ENCODE results near the gene SLC28A2. TPM values are rescaled to one million over a fixed set of nuclear protein-coding genes. Genes with fewer than 3 reads are reported as not detected.

SLC28A2 gene
- total RNA-seq, 1 experiment from 2014 or later, result not detected

DNA sequence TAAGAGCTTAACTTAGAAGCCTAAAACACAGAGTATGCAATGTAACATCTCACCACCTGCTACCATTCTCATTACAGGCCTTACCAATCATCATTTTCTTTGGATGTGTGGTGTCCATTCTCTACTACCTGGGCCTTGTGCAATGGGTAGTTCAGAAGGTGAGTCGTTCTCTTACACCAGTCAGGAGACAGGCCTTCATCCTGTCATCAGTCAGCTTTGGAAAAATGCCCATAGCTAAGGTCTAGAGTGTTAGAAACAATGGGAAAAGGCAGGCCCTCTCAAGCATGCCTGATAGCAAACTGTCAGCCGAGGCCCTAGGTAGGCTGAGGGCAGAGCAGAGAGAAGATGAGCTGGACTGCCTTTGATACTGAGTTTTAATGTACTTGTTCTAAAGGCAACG is 13.5 kb downstream of the SLC28A2 start:
- H2BK120ac ChIP-seq (ENCODE audit: low read depth, low read length, poor library complexity, severe bottlenecking), result no peak overlapping the region
- H4K8ac ChIP-seq (replicated peaks; ENCODE audit: insufficient read length, low read depth, low read length), result no peak overlapping the region

More for the DNA sequence above, 13.5 kb downstream of the SLC28A2 start:
- WGBS (ENCODE audit: extremely low coverage, insufficient read length, low lambda C conversion rate), result no CpG with 5 or more reads among the region's 3 CpGs
- H3K23me2 ChIP-seq (ENCODE audit: insufficient read length, low read depth, low read length, poor library complexity, severe bottlenecking), result no peaks in the 10 kb centered on the region
- Mint-ChIP-seq H3K9me3 (no peaks in the 10 kb centered on the region), H3K36me3 (ENCODE audit: insufficient read depth in 1 of 3, low read depth in 3 of 3) (no peaks in the 10 kb centered on the region), H3K4me1 (no peaks in the 10 kb centered on the region), H3K4me3 (no peak overlapping the region), H3K27me3 (ENCODE audit: low read depth) (peaks cover 3% of the 10 kb centered on the region), H3K27ac (no peak overlapping the region)
- H3K4me2 ChIP-seq (ENCODE audit: insufficient read depth, insufficient read length, low read length), result no peak overlapping the region
- no peaks in the 10 kb centered on the region for H4K20me1 ChIP-seq (ENCODE audit: control insufficient read depth, insufficient read depth, insufficient read length)
- H3K9me3 ChIP-seq (ENCODE audit: control insufficient read depth, low read depth, low read length), result no peaks in the 10 kb centered on the region
- no peak overlapping the region for H3T11ph ChIP-seq (ENCODE audit: low read length)
- no peak overlapping the region for H2BK12ac ChIP-seq (ENCODE audit: insufficient read length, low read depth, low read length)
- no peak for DNase-seq
- TF ChIP-seq, protein P1, sequence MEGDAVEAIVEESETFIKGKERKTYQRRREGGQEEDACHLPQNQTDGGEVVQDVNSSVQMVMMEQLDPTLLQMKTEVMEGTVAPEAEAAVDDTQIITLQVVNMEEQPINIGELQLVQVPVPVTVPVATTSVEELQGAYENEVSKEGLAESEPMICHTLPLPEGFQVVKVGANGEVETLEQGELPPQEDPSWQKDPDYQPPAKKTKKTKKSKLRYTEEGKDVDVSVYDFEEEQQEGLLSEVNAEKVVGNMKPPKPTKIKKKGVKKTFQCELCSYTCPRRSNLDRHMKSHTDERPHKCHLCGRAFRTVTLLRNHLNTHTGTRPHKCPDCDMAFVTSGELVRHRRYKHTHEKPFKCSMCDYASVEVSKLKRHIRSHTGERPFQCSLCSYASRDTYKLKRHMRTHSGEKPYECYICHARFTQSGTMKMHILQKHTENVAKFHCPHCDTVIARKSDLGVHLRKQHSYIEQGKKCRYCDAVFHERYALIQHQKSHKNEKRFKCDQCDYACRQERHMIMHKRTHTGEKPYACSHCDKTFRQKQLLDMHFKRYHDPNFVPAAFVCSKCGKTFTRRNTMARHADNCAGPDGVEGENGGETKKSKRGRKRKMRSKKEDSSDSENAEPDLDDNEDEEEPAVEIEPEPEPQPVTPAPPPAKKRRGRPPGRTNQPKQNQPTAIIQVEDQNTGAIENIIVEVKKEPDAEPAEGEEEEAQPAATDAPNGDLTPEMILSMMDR (conservative IDR thresholded peaks at IDR 0.05), result no peak
- H3K27me3 ChIP-seq (ENCODE audit: insufficient read depth, low read length), result no peaks in the 10 kb centered on the region
- H4K5ac ChIP-seq (ENCODE audit: insufficient read length, low read depth, low read length), result no peak overlapping the region
- H4K91ac ChIP-seq (ENCODE audit: insufficient read length, low read depth, low read length), result no peak overlapping the region
- no peak overlapping the region for H3K4ac ChIP-seq (ENCODE audit: low read depth, low read length)
- H3K27ac ChIP-seq (ENCODE audit: insufficient read length, low read depth, low read length), result no peak overlapping the region
- no peak overlapping the region for H2AFZ ChIP-seq (ENCODE audit: low read length)
- no peaks in the 10 kb centered on the region for H3K79me2 ChIP-seq (ENCODE audit: insufficient read depth, low read length)
- H3K4me1 ChIP-seq (ENCODE audit: insufficient read depth, low read length), result no peaks in the 10 kb centered on the region
- H3K56ac ChIP-seq (ENCODE audit: insufficient read length, low read depth, low read length), result no peak overlapping the region
- no peak overlapping the region for H2BK20ac ChIP-seq (ENCODE audit: low read depth, low read length, poor library complexity, severe bottlenecking)
- no peak overlapping the region for H3K23ac ChIP-seq (ENCODE audit: insufficient read length, low read depth, low read length)
- no peak overlapping the region for H3K9ac ChIP-seq (ENCODE audit: extremely low read depth, insufficient read length, low read length)
- no peak overlapping the region for H2BK5ac ChIP-seq (ENCODE audit: insufficient read length, low read length)
- H2AK5ac ChIP-seq (ENCODE audit: insufficient read length, low read length), result no peak overlapping the region
- H3K18ac ChIP-seq (ENCODE audit: insufficient read length, low read depth, low read length), result no peak overlapping the region
- H3K14ac ChIP-seq (ENCODE audit: insufficient read depth, low read length), result no peak overlapping the region
- no peak overlapping the region for H2BK15ac ChIP-seq (ENCODE audit: low read depth, low read length)
- H3K79me1 ChIP-seq (ENCODE audit: insufficient read depth, low read depth, low read length, poor library complexity, severe bottlenecking), result no peaks in the 10 kb centered on the region

Data from H9 (cell line).